ENCODE results near the gene PDRG1.
"Not testable (repeated sequence)": the region's sequence is repeated elsewhere in the genome, so short reads cannot be mapped to it uniquely, and the experiment has no call there.

The PDRG1 gene

DNA sequence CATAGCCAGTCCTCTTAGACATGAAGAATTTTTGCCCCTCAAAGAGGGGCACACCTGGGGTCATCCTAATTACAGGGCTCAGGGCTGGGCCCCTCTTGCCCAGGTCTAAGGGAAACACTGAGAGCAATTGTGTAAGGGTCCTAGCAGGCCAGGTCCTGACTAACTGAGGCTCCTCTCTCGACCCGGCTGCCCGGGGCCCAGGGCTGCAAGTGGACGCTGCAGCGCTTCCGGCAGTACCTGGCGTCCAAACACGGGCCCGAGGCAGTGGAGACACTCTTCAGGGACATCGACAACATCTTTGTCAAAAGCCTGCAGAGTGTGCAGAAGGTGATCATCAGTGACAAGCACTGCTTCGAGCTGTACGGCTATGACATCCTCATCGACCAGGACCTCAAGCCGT lies 17.4 kb downstream of the PDRG1 start:
- no peaks in the 10 kb centered on the region for H3K4me1 ChIP-seq (ENCODE audit: insufficient read depth, low read length, severe bottlenecking)

GRCh38 chr20:31933698-31934097 lies 18.1 kb downstream of the PDRG1 start:
- H3K4me2 ChIP-seq (ENCODE audit: low read length): no peak overlapping the region
- TF ChIP-seq CTCF (IDR thresholded peaks at IDR 0.05; ENCODE audit: low read length) (no peak), EZH2 (IDR thresholded peaks at IDR 0.05; ENCODE audit: borderline replicate concordance, low read length) (no peak)
- no peaks in the 10 kb centered on the region for H3K9me3 ChIP-seq (ENCODE audit: low read length)
- H3K27ac ChIP-seq (ENCODE audit: low read depth, low read length, poor library complexity, severe bottlenecking): no peak overlapping the region
- no peak overlapping the region for H3K9ac ChIP-seq (ENCODE audit: low read length)
- H3K36me3 ChIP-seq (ENCODE audit: insufficient read depth, low read length): no peaks in the 10 kb centered on the region
- H3K4me1 ChIP-seq (ENCODE audit: insufficient read depth, low read length, severe bottlenecking): no peaks in the 10 kb centered on the region
- no peaks in the 10 kb centered on the region for H3K27me3 ChIP-seq (ENCODE audit: insufficient read depth, low read length)
- H3K9me2 ChIP-seq (ENCODE audit: low read depth, low read length): no peaks in the 10 kb centered on the region
- H3K4me3 ChIP-seq (ENCODE audit: low read depth, low read length, poor library complexity, severe bottlenecking): no peak overlapping the region
- no peak overlapping the region for H2AFZ ChIP-seq (ENCODE audit: low read length)
- no peaks in the 10 kb centered on the region for H3F3A ChIP-seq (ENCODE audit: insufficient read depth, low read length)
- no peaks in the 10 kb centered on the region for H4K20me1 ChIP-seq (ENCODE audit: insufficient read depth, low read length)
- no peaks in the 10 kb centered on the region for H3K79me2 ChIP-seq (ENCODE audit: insufficient read depth, low read length)

More for the DNA sequence above, 17.4 kb downstream of the PDRG1 start:
- H3K4me3 ChIP-seq (ENCODE audit: low read depth, low read length, poor library complexity, severe bottlenecking): no peak overlapping the region
- no peaks in the 10 kb centered on the region for H3K27me3 ChIP-seq (ENCODE audit: insufficient read depth, low read length)
- no peaks in the 10 kb centered on the region for H3K79me2 ChIP-seq (ENCODE audit: insufficient read depth, low read length)
- no peak overlapping the region for H3K27ac ChIP-seq (ENCODE audit: low read depth, low read length, poor library complexity, severe bottlenecking)
- H3F3A ChIP-seq (ENCODE audit: insufficient read depth, low read length): no peaks in the 10 kb centered on the region
- no peaks in the 10 kb centered on the region for H3K36me3 ChIP-seq (ENCODE audit: insufficient read depth, low read length)
- no peaks in the 10 kb centered on the region for H4K20me1 ChIP-seq (ENCODE audit: insufficient read depth, low read length)
- H3K9me2 ChIP-seq (ENCODE audit: low read depth, low read length): no peaks in the 10 kb centered on the region
- H3K9ac ChIP-seq (ENCODE audit: low read length): no peak overlapping the region
- no peak overlapping the region for H2AFZ ChIP-seq (ENCODE audit: low read length)
- TF ChIP-seq EZH2 (IDR thresholded peaks at IDR 0.05; ENCODE audit: borderline replicate concordance, low read length): no peak
- TF ChIP-seq CTCF (IDR thresholded peaks at IDR 0.05; ENCODE audit: low read length): no peak
- no peaks in the 10 kb centered on the region for H3K9me3 ChIP-seq (ENCODE audit: low read length)
- H3K4me2 ChIP-seq (ENCODE audit: low read length): no peak overlapping the region

DNA sequence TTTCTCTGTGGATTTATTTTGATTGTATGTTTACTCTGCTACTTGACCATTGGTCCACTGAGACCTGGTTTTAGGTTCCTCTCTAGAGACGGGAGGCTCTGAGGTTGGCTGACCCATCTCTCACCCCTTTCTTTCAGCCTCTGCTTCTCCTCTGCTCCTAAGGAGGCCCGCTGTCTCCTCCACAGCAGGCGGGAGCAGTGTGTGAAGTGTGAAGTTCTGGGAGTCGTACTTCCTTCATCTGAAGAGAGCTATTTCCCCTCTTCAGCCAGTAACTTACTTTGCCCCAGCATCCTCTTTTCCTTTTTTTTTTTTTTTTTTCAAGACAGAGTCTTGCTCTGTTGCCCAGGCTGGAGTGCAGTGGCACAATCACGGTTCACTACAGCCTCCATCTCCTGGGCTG lies 21.1 kb downstream of the PDRG1 start:
- Histone ChIP-seq H3K4me2 (ENCODE audit: low read length) (no peak overlapping the region), H3K9me2 (ENCODE audit: low read depth, low read length) (no peaks in the 10 kb centered on the region), H3K9me3 (ENCODE audit: low read length) (no peaks in the 10 kb centered on the region), H3K27me3 (ENCODE audit: insufficient read depth, low read length) (no peaks in the 10 kb centered on the region), H2AFZ (ENCODE audit: low read length) (no peak overlapping the region), H3F3A (ENCODE audit: insufficient read depth, low read length) (no peaks in the 10 kb centered on the region), H3K4me1 (ENCODE audit: insufficient read depth, low read length, severe bottlenecking) (no peaks in the 10 kb centered on the region), H3K79me2 (ENCODE audit: insufficient read depth, low read length) (no peaks in the 10 kb centered on the region), H3K9ac (ENCODE audit: low read length) (no peak overlapping the region), H3K4me3 (ENCODE audit: low read depth, low read length, poor library complexity, severe bottlenecking) (no peak overlapping the region), H3K27ac (ENCODE audit: low read depth, low read length, poor library complexity, severe bottlenecking) (no peak overlapping the region), H4K20me1 (ENCODE audit: insufficient read depth, low read length) (no peaks in the 10 kb centered on the region), H3K36me3 (ENCODE audit: insufficient read depth, low read length) (no peaks in the 10 kb centered on the region)
- TF ChIP-seq EZH2 (IDR thresholded peaks at IDR 0.05; ENCODE audit: borderline replicate concordance, low read length) (no peak), CTCF (IDR thresholded peaks at IDR 0.05; ENCODE audit: low read length) (no peak)

- not testable (repeated sequence) for H3K4me2 ChIP-seq (ENCODE audit: low read length); H3K36me3 ChIP-seq (ENCODE audit: insufficient read depth, low read length); H2AFZ ChIP-seq (ENCODE audit: low read length); H4K20me1 ChIP-seq (ENCODE audit: insufficient read depth, low read length); H3K79me2 ChIP-seq (ENCODE audit: insufficient read depth, low read length); H3K27me3 ChIP-seq (ENCODE audit: insufficient read depth, low read length); H3K4me1 ChIP-seq (ENCODE audit: insufficient read depth, low read length, severe bottlenecking); H3K9me2 ChIP-seq (ENCODE audit: low read depth, low read length); H3K4me3 ChIP-seq (ENCODE audit: low read depth, low read length, poor library complexity, severe bottlenecking); H3K27ac ChIP-seq (ENCODE audit: low read depth, low read length, poor library complexity, severe bottlenecking); H3K9me3 ChIP-seq (ENCODE audit: low read length); H3F3A ChIP-seq (ENCODE audit: insufficient read depth, low read length); H3K9ac ChIP-seq (ENCODE audit: low read length)
Measured at GRCh38 chr20:31929631-31930030, 22.2 kb downstream of the PDRG1 start.

Measured in OCI-LY1 (cell line).